ENCODE data around the gene ERBB3.

GRCh38 chr12:56078427-56078826 lies 1.5 kb upstream of the ERBB3 start:
- TF ChIP-seq CTCF (conservative IDR thresholded peaks at IDR 0.05; ENCODE audit: low read depth, low read length) (no peak), EZH2 (IDR thresholded peaks at IDR 0.05; ENCODE audit: low read length, unreplicated experiment) (no peak)

All from PC-3 (cell line).